ENCODE results near the gene SPR.
A peak's percentile ranks its signal among the peaks of the same experiment; 100 is the strongest.

SPR gene

DNA sequence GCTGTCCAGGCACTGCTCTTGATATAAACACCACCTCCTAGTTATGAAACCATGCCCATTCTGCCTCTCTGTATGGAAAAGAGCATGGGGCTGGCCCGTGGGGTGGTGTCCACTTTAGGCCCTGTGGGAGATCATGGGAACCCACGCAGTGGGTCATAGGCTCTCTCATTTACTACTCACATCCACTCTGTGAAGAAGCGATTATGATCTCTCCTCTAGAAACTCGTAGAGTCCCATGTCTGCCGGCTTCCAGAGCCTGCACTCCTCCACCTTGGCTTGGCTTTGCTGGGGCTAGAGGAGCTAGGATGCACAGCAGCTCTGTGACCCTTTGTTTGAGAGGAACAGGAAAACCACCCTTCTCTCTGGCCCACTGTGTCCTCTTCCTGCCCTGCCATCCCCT lies 46.0 kb downstream of the SPR start:
- no peak for DNase-seq

DNA sequence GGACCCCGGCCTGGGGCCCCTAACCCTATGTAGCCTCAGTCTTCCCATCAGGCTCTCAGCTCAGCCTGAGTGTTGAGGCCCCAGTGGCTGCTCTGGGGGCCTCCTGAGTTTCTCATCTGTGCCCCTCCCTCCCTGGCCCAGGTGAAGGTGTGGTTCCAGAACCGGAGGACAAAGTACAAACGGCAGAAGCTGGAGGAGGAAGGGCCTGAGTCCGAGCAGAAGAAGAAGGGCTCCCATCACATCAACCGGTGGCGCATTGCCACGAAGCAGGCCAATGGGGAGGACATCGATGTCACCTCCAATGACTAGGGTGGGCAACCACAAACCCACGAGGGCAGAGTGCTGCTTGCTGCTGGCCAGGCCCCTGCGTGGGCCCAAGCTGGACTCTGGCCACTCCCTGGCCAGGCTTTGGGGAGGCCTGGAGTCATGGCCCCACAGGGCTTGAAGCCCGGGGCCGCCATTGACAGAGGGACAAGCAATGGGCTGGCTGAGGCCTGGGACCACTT lies 46.5 kb downstream of the SPR start:
- DNase-seq: no peak

DNA sequence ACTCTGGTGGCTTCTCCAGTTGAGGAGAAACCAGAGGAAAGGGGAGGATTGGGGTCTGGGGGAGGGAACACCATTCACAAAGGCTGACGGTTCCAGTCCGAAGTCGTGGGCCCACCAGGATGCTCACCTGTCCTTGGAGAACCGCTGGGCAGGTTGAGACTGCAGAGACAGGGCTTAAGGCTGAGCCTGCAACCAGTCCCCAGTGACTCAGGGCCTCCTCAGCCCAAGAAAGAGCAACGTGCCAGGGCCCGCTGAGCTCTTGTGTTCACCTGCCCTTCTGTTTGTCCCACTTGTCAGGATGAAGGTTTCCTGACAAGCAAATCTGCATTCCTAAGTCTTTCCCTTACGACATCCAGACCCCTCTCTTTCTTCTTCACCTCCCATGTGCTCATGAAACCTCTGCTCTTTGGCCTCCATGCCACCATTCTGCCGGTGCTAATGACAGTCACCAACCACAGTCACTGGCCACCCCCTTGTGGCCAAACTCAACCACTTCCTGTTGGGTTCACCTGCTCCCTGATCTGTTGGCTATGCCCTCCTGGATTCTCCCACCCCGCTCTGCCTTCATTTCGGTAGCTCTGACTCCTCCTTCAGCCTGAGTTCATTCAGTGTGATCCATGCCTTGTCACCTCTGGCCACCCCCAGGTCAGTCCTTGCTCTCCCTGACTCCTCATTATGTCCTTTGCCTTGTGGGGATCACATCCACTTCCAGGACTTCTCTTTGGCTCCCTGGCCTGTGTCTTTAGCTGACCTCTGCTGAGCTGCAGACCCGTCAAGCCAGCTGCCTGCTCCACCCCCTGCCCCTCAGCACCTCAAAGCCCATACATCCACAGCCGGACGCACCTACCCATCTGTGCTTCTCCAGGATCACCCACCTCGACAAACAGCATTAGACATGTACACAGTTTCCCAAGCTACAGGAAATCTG lies 47.7 kb downstream of the SPR start:
- DNase-seq: peak; percentile 19 to 31

DNA sequence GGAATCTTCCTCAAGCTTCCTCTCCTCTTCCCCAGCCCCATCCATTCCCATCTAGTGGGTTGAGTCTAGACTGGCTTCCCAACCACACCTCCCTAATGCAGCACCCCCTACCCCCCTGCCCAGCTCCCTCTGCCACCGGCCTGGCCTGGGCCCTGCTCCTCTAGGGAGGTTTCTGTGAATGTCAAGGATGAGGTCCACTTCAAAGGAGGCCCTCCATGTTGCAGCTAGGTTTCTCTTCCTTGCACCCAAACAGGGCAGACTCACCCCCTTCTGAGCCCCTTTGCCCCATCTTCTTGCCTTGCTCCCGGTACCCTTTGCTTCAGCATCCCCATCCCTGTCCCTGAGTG lies 48.4 kb downstream of the SPR start:
- no peak for DNase-seq

DNA sequence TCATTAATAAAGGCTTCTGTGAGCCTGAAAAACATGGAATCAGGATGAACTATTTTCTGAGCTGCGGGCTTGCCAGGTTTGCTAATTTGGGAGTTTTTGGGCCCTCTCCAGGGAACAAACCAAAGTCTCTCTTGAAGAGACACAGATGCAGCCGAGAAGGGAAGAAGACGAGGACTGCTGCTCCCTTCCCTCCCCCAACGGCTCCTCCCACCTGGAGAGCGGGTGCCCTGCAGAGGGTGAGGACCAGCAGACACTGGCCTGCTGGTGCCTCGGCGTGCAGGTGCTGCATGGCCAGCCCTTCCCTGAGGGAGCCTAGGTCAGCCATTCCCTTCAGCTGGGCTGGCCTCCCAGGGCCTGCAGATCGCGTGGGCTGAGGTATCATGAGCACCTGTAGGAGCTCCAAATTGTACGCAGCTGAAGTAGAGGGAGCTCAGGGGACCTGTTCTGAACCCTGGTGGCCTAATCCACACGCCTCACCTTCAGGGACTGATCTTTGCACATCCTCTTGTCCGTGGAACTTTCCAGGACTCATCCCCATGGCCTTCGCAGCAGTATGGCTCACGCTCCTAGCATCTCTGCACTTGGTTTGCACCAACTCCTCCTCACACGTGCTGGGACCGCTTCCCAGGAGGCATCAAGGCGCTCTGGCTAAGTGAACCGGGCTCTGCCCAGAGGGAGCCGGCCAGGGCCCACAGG lies 49.6 kb downstream of the SPR start:
- no peak for DNase-seq

DNA sequence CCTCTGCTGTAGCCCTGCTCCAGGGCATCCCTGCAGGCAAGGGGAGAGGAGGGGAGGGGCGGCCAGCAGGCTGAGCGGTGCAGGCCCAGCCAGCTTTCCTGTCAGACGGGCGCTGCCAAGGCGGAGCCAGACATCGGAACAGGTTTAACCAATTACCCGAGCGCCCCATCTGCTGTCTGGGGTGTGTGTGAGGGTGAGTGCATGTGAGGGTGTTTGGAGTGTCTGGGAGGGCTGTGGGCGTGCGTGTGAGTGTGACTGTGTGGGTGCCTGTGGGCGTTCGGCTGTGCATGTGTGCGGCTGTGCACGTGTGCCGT lies 50.1 kb downstream of the SPR start:
- DNase-seq: no peak

DNA sequence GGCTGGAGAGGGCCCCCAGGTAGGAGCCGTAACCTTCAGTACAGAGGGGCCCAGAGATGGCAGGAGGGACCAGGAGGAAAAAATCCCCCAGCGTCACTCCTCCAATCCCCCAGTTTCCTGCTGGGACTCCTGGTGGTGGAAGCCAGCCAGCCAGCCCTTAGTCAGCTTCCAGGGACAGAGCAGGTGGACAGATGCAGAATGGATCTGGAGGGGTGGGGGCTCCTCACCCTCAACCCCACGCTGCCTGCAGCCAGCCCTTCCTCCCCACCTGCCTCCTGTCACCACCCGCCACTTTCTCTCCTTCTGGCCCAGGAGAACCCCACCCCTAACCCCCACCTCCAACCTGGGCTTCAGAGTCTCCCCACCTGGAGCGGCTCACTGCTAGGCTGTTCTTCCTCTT lies 51.2 kb downstream of the SPR start:
- DNase-seq: peak in 1 of 2 experiments; percentile 19

DNA sequence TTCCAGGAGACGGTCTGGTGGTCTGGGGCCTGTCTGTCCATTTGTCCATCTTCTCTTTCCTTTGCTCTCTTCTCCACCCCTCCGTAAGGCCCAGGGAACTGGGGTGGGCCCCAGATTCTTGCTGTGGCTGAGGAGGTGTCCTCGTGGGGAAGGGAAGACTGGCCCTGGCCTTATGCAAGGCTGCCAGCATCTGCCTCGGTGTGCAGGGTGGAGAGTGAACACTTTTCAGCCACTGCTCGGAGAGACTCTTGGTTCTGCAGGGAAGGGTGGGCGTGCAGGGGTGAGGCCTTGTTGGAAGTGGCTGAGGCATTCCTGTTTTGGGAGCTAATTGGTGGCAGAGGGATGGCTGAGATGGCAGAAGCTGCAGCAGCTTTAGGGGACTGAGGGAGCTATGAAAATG lies 53.2 kb downstream of the SPR start:
- no peak for DNase-seq

DNA sequence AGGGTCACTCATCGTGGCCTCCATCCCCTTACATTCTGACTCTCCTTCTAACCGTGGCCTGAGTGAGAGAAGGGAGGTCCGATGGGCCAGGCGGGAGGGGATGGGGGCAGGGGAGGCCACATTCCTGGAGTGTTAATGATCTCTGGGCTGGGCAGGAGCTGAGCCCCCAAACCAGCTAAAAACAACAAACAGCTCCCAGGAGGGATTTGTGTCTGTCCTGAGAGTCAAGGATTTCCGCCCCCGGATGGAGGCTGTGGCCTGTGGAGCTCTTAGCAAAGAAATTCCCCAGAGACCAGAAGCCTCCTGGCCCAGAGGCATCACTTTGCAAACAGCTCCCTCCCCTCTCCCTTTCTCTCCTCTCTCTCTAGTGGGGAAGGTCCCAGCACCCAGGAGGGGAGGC lies 53.6 kb downstream of the SPR start:
- no peak for DNase-seq

All from SHP77 (cell line).